ENCODE measurements around the gene CBX7. TPM values are rescaled to one million over a fixed set of nuclear protein-coding genes. Genes with fewer than 3 reads are reported as not detected.

Gene CBX7
- 3.8 and 10.4 TPM in 2 replicates for total RNA-seq (2014; rRNA removed; shearing (Covaris generic))
- 2.5 and 2.9 TPM in 2 replicates for polyA plus RNA-seq (2016; fragmentation: Nextera tagmentation; extraction: Ambion mirVana)

DNA sequence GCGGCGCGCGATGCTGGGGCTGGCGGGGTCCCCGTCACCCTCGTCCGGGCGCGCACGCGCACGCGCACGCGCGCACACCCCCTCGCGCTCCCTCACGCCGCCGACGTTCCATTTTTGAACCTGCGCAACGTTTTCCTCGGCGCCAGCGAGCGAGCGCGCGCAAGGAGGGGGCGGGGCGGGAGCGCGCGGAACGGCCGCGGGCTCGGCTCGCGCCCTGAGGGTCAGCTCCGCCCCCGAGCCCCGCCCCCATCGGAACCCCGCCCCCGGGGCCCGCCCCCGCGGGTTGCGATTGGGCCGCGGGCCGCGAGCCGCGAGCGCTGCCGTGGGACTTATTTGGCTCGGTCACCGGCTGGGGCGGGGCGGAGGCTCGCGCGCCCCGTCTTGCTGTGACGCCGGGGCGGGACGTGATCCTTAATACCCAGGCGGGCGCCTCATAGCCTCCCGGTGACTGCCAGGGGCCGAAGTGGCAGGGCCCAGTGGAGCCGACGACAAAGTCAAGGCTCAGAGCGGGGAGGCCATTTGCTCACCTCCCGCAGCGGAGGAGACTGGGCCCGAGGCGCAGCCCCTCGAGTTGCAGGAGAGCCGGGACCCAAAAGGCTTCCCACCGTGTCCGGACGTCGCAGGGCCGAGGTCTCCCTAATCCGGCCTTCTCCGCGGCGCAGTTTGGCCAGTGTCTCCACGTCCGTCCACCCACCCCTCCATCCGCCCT lies at the start of gene CBX7:
Gene CBX7, minus strand, starts transcription at position 170 of the 709 bp plus-strand sequence. CDS start 236 bp downstream, outside the sequence.
- Histone ChIP-seq H3K27ac (no peak within 1 kb of the TSS), H2AFZ (peak within 1 kb of the TSS; percentile 79), H3K4me2 (ENCODE audit: unreplicated experiment) (peak within 1 kb of the TSS; percentile 86), H3K27me3 (replicated peaks; ENCODE audit: insufficient read depth) (peaks cover 25% of the 10 kb centered on the region), H3K9me3 (ENCODE audit: low read depth) (no peaks in the 10 kb centered on the region), H3K4me1 (ENCODE audit: insufficient read depth) (no peaks in the 10 kb centered on the region), H3K36me3 (ENCODE audit: low read depth) (no peaks in the 10 kb centered on the region), H3K9ac (peak within 1 kb of the TSS; percentile 76), H3F3A (ENCODE audit: insufficient read depth) (peaks cover 8% of the 10 kb centered on the region; the same call in 1 of the 2 replicates), H4K20me1 (ENCODE audit: insufficient read depth) (no peaks in the 10 kb centered on the region), H3K4me3 (peak within 1 kb of the TSS; percentile 60), H3K9me2 (ENCODE audit: insufficient read depth) (no peaks in the 10 kb centered on the region), H3K79me2 (ENCODE audit: insufficient read depth) (no peaks in the 10 kb centered on the region)
- in situ Hi-C loops (cut with MboI) = loop anchor here (10.0 kb wide), 1 partner anchor 362 kb away; no protein-coding TSS in a partner anchor
- peak; percentile 95 for DNase-seq
- WGBS, 2 experiments (ENCODE audit: low coverage in 1 of 2, low lambda C conversion rate in 2 of 2, missing lambda C conversion rate in 2 of 2) = 3% methylated on average over 24 to 55 of the region's 98 CpGs
- TF ChIP-seq EZH2phosphoT487 (IDR thresholded peaks at IDR 0.05; ENCODE audit: insufficient read depth, low read depth) (no peak), EZH2 (IDR thresholded peaks at IDR 0.05; ENCODE audit: insufficient read depth, poor library complexity, severe bottlenecking) (no peak)

DNA sequence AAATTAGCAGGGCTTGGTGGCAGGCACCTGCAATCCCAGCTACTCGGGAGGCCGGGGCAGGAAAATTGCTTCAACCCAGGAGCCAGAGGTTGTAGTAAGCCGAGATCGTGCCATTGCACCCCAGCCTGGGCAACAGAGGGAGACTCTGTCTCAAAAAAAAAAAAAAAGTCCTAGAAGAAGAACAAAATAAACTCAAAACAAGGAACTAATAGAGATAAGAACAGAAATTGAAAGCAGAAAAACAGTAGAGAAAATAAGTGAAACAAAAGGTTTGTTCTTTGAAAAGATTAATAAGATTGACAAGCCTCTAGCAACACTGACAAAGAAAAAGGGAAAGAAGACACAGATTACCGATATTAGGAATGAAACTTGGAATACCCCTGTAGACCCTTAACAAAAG lies 45.1 kb upstream of the CBX7 start:
- H3K36me3 ChIP-seq (ENCODE audit: low read depth) = no peaks in the 10 kb centered on the region
- DNase-seq = no peak
- no peak overlapping the region for H3K4me3 ChIP-seq
- H3F3A ChIP-seq (ENCODE audit: insufficient read depth) = 0 out of 2 replicates have a peak, but pooled peaks cover 4% of the 10 kb centered on the region
- in situ Hi-C loops (cut with MboI) = no loop called here
- H2AFZ ChIP-seq = no peak overlapping the region
- H4K20me1 ChIP-seq (ENCODE audit: insufficient read depth) = no peaks in the 10 kb centered on the region
- peaks cover 2% of the 10 kb centered on the region for H3K4me1 ChIP-seq (ENCODE audit: insufficient read depth)
- no peaks in the 10 kb centered on the region for H3K79me2 ChIP-seq (ENCODE audit: insufficient read depth)
- no peak overlapping the region for H3K9ac ChIP-seq
- no peaks in the 10 kb centered on the region for H3K9me2 ChIP-seq (ENCODE audit: insufficient read depth)
- no peak overlapping the region for H3K27ac ChIP-seq
- H3K4me2 ChIP-seq (ENCODE audit: unreplicated experiment) = no peak overlapping the region
- no peaks in the 10 kb centered on the region for H3K27me3 ChIP-seq (replicated peaks; ENCODE audit: insufficient read depth)
- 88 to 89% methylated on average over 5 of the region's 5 CpGs for WGBS, 2 experiments (ENCODE audit: low coverage in 1 of 2, low lambda C conversion rate in 2 of 2, missing lambda C conversion rate in 2 of 2)
- H3K9me3 ChIP-seq (ENCODE audit: low read depth) = no peaks in the 10 kb centered on the region
- no peak for TF ChIP-seq EZH2 (IDR thresholded peaks at IDR 0.05; ENCODE audit: insufficient read depth, poor library complexity, severe bottlenecking)
- no peak for TF ChIP-seq EZH2phosphoT487 (IDR thresholded peaks at IDR 0.05; ENCODE audit: insufficient read depth, low read depth)

DNA sequence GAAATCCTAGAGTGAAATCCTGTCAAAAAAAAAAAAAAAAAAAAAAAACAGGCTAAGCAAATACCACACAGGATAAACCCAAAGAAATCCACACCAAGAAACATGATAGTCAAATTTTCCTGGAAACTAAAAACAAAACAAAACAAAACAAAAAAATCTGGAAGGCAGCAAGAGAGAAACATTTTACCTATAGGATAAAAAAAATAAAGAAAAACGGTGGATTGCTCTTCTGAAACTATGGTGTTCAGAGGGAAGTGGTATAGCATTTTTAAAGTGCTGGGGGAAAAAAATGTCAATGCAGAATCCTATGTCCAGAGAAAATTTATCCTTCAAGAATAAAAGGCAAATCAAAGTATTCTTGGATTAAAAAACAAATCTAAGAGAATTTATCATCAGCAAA lies 41.6 kb upstream of the CBX7 start:
- Histone ChIP-seq H2AFZ (no peak overlapping the region), H3F3A (ENCODE audit: insufficient read depth) (no peaks in the 10 kb centered on the region), H3K79me2 (ENCODE audit: insufficient read depth) (no peaks in the 10 kb centered on the region), H3K4me1 (ENCODE audit: insufficient read depth) (no peaks in the 10 kb centered on the region), H3K36me3 (ENCODE audit: low read depth) (no peaks in the 10 kb centered on the region), H4K20me1 (ENCODE audit: insufficient read depth) (no peaks in the 10 kb centered on the region), H3K4me3 (no peak overlapping the region), H3K27me3 (replicated peaks; ENCODE audit: insufficient read depth) (no peaks in the 10 kb centered on the region), H3K9ac (no peak overlapping the region), H3K9me3 (ENCODE audit: low read depth) (no peaks in the 10 kb centered on the region), H3K4me2 (ENCODE audit: unreplicated experiment) (no peak overlapping the region), H3K9me2 (ENCODE audit: insufficient read depth) (no peaks in the 10 kb centered on the region), H3K27ac (no peak overlapping the region)
- in situ Hi-C loops (cut with MboI) = no loop called here
- WGBS, 2 experiments (ENCODE audit: low coverage in 1 of 2, low lambda C conversion rate in 2 of 2, missing lambda C conversion rate in 2 of 2) = 24 to 26% methylated on average over 1 of the region's 1 CpG
- DNase-seq = no peak
- TF ChIP-seq EZH2 (IDR thresholded peaks at IDR 0.05; ENCODE audit: insufficient read depth, poor library complexity, severe bottlenecking) (no peak), EZH2phosphoT487 (IDR thresholded peaks at IDR 0.05; ENCODE audit: insufficient read depth, low read depth) (no peak)

DNA sequence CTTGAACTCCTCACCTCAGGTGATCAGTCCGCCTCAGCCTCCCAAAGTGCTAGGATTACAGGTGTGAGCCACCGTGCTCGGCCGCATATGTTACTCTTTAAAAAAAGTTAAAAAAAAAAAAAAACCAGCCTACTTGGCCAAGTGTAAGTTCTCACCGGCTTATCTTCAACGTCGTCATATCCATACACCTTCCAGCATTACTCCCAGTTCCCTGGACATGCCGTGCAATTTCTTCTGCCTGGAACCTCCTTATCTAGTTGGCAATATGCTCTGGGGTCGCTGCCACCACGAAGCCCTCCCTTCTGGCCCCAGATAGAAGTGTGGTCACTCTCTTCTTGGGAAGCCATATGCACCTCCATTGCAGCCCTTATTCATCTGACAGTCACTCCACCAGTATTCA lies 36.3 kb upstream of the CBX7 start:
- Histone ChIP-seq H3K9me2 (ENCODE audit: insufficient read depth) (no peaks in the 10 kb centered on the region), H3K9me3 (ENCODE audit: low read depth) (no peaks in the 10 kb centered on the region), H2AFZ (no peak overlapping the region), H3K27ac (no peak overlapping the region), H3K9ac (no peak overlapping the region), H3F3A (ENCODE audit: insufficient read depth) (peaks cover 22% of the 10 kb centered on the region), H3K4me1 (ENCODE audit: insufficient read depth) (peaks cover 23% of the 10 kb centered on the region), H4K20me1 (ENCODE audit: insufficient read depth) (no peaks in the 10 kb centered on the region), H3K79me2 (ENCODE audit: insufficient read depth) (no peaks in the 10 kb centered on the region), H3K4me2 (ENCODE audit: unreplicated experiment) (no peak overlapping the region), H3K36me3 (ENCODE audit: low read depth) (no peaks in the 10 kb centered on the region), H3K27me3 (replicated peaks; ENCODE audit: insufficient read depth) (no peaks in the 10 kb centered on the region), H3K4me3 (no peak overlapping the region)
- no peak for DNase-seq
- TF ChIP-seq EZH2 (IDR thresholded peaks at IDR 0.05; ENCODE audit: insufficient read depth, poor library complexity, severe bottlenecking) (no peak), EZH2phosphoT487 (IDR thresholded peaks at IDR 0.05; ENCODE audit: insufficient read depth, low read depth) (no peak)
- in situ Hi-C loops (cut with MboI) = no loop called here
- 86 to 93% methylated on average over 10 of the region's 10 CpGs for WGBS, 2 experiments (ENCODE audit: low coverage in 1 of 2, low lambda C conversion rate in 2 of 2, missing lambda C conversion rate in 2 of 2)
